DMS153 treated with DMSO at 0.1 percent for 48 hours (cell line): ENCODE data around the gene XAF1.
"Not testable (repeated sequence)": the region's sequence is repeated elsewhere in the genome, so short reads cannot be mapped to it uniquely, and the experiment has no call there.

Experiments used
- DNase-seq: peaks from one replicate; lab custom pipeline; 2025; ENCODE audit not compliant: unreplicated experiment; lab: John Stamatoyannopoulos, UW

Gene XAF1

GRCh38 chr17:6755731-6756184 is at the start of gene XAF1:
TSS of gene XAF1 (plus strand) at chr17:6756046. CDS start at chr17:6756079, 33 bp downstream.
- no peak for DNase-seq

GRCh38 chr17:6706499-6706898 is 49.3 kb upstream of the XAF1 start:
- no peak for DNase-seq

GRCh38 chr17:6706996-6707395 is 48.9 kb upstream of the XAF1 start:
- no peak for DNase-seq

GRCh38 chr17:6708357-6708961 is 47.4 kb upstream of the XAF1 start:
- no peak for DNase-seq

GRCh38 chr17:6710317-6710716 is 45.5 kb upstream of the XAF1 start:
- DNase-seq: no peak

GRCh38 chr17:6711081-6711674 is 44.7 kb upstream of the XAF1 start:
- no peak for DNase-seq

- DNase-seq: no peak
These were observed 44.2 kb upstream of the XAF1 start for GRCh38 chr17:6711681-6712057.

GRCh38 chr17:6712058-6712853 is 43.6 kb upstream of the XAF1 start:
- DNase-seq: no peak

- no peak for DNase-seq
These were observed 43.1 kb upstream of the XAF1 start for GRCh38 chr17:6712854-6713129.

- DNase-seq: no peak
These were observed 42.5 kb upstream of the XAF1 start, which contains the start of gene SLC13A5 for GRCh38 chr17:6713130-6713917. TSS of gene SLC13A5 (minus strand) at chr17:6713369. CDS start at chr17:6713333, 36 bp downstream.

- no peak for DNase-seq
These were observed 42.0 kb upstream of the XAF1 start for GRCh38 chr17:6713918-6714271.

GRCh38 chr17:6714315-6714874 is 41.5 kb upstream of the XAF1 start:
- DNase-seq: no peak

GRCh38 chr17:6716736-6717135 is 39.1 kb upstream of the XAF1 start:
- DNase-seq: no peak

GRCh38 chr17:6721744-6722143 is 34.1 kb upstream of the XAF1 start:
- DNase-seq: no peak

GRCh38 chr17:6724009-6724408 is 31.8 kb upstream of the XAF1 start:
- no peak for DNase-seq

GRCh38 chr17:6729531-6729930 is 26.3 kb upstream of the XAF1 start:
- DNase-seq: no peak

GRCh38 chr17:6746665-6747064 is 9.2 kb upstream of the XAF1 start:
- DNase-seq: not testable (repeated sequence)

- no peak for DNase-seq
These were observed 7.2 kb upstream of the XAF1 start for GRCh38 chr17:6748617-6749016.

GRCh38 chr17:6749519-6749918 is 6.3 kb upstream of the XAF1 start:
- no peak for DNase-seq

GRCh38 chr17:6752068-6752909 is 3.6 kb upstream of the XAF1 start:
- no peak for DNase-seq
